Measurements from ENCODE around the gene IREB2. TPM values are rescaled to one million over a fixed set of nuclear protein-coding genes. Genes with fewer than 3 reads are reported as not detected.
A peak's percentile ranks its signal among the peaks of the same experiment; 100 is the strongest.

The IREB2 gene
- total and polyA plus RNA-seq, 2 donors (not counting 1 experiment from before 2014, with no cell fraction given) = 14.7 to 92.1 TPM

DNA sequence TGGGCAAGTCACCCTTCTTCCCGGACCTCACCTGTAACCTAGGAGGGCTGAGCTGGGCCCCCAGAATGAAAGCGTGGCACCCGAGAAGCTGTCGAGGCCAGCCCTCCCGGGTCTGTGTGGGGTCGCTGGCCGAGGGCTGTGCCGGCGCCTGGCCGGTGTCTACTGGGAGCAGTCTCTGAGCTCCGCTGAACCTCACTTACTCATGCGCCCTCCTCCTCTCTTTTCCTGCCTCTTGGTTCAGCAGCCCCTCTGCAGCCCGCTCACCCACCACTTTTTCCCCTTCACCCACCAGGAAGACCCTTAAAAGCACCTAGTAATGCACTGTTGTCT is 69.8 kb downstream of the IREB2 start:
- under 1% methylated on average over 12 of the region's 13 CpGs for WGBS (ENCODE audit: insufficient coverage)
- Histone ChIP-seq H3K79me2 (ENCODE audit: control insufficient read depth, insufficient read depth, low read length) (no peaks in the 10 kb centered on the region), H3K36me3 (replicated peaks in 1 of 2; ENCODE audit: control extremely low read depth in 1 of 2, control insufficient read depth in 1 of 2, extremely low read depth in 1 of 2, insufficient read depth in 2 of 2, low read length in 1 of 2) (no peaks in the 10 kb centered on the region), H3K27me3 (replicated peaks in 1 of 4; ENCODE audit: control extremely low read depth in 1 of 4, control insufficient read depth in 3 of 4, insufficient read depth in 4 of 4, low read length in 3 of 4) (peaks cover 0 to 18% (median 6%) of the 10 kb centered on the region in 4 experiments), H4K20me1 (ENCODE audit: control insufficient read depth, insufficient read depth, low read length, poor library complexity, severe bottlenecking) (no peaks in the 10 kb centered on the region), H3K27ac (ENCODE audit: low read length in 2 of 2) (no peak overlapping the region), H2AFZ (ENCODE audit: insufficient read depth, low read depth, low read length, poor library complexity, severe bottlenecking) (peak overlapping the region; percentile 95), H3K4me2 (replicated peaks; ENCODE audit: low read depth, low read length, poor library complexity, severe bottlenecking) (peak overlapping the region; percentile 91), H3K9me3 (ENCODE audit: control extremely low read depth in 1 of 3, control insufficient read depth in 2 of 3, insufficient read depth in 1 of 3, low read length in 2 of 3) (no peaks in the 10 kb centered on the region), H3K9ac (ENCODE audit: low read length) (peak overlapping the region; percentile 88), H3K4me3 (ENCODE audit: control extremely low read depth in 1 of 5, extremely low read depth in 1 of 5, insufficient read depth in 1 of 5, low read depth in 2 of 5, low read length in 4 of 5) (peak overlapping the region in 4 of 5 experiments; percentile 60 to 96 (median 71)), H3K4me1 (ENCODE audit: control insufficient read depth in 2 of 2, insufficient read depth in 2 of 2, low read length in 2 of 2) (peaks cover 10 to 14% of the 10 kb centered on the region in 2 donors)
- ATAC-seq (ENCODE audit: low read depth) (peak; percentile 32), DNase-seq (no peak)
- ChIA-PET CTCF (no interaction called here), POLR2A (no interaction called here)
- Mint-ChIP-seq H3K9me3 (ENCODE audit: insufficient read depth) (no peaks in the 10 kb centered on the region), H3K27me3 (peaks cover 20% of the 10 kb centered on the region), H3K4me3 (peak overlapping the region; percentile 90), H3K4me1 (peaks cover 16% of the 10 kb centered on the region), H3K27ac (no peak overlapping the region)
- TF ChIP-seq EZH2 (IDR thresholded peaks at IDR 0.05; ENCODE audit: borderline replicate concordance, insufficient read depth, low read depth, low read length, poor library complexity, severe bottlenecking) = no peak
- TF ChIP-seq, protein P1, sequence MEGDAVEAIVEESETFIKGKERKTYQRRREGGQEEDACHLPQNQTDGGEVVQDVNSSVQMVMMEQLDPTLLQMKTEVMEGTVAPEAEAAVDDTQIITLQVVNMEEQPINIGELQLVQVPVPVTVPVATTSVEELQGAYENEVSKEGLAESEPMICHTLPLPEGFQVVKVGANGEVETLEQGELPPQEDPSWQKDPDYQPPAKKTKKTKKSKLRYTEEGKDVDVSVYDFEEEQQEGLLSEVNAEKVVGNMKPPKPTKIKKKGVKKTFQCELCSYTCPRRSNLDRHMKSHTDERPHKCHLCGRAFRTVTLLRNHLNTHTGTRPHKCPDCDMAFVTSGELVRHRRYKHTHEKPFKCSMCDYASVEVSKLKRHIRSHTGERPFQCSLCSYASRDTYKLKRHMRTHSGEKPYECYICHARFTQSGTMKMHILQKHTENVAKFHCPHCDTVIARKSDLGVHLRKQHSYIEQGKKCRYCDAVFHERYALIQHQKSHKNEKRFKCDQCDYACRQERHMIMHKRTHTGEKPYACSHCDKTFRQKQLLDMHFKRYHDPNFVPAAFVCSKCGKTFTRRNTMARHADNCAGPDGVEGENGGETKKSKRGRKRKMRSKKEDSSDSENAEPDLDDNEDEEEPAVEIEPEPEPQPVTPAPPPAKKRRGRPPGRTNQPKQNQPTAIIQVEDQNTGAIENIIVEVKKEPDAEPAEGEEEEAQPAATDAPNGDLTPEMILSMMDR (IDR thresholded peaks at IDR 0.05) = no peak
- intact Hi-C loops (cut with micrococcal nuclease) = loop anchor here (1.0 kb wide), 1 partner anchor 33 kb away; the partner anchor contains the start of gene PSMA4

DNA sequence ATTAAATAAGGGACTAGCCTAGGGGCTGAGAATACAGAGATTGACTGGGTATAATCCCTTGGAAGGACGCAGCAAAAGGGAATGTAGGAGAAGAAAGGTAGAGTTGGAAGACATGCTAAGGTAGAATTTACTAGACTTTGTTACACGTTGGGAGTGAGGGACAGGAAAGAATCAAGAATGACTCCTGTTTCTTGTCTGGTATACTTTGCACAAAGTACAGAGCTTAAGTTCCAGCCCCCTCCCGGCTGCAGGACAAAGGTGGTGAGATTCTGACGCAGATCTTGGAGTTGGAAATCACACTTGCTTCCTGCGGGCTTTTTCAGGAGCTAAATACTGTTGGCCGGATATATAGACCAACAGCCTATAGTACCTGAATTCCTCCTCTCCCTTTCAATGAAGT is 70.3 kb downstream of the IREB2 start:
- Histone ChIP-seq H3K4me3 (ENCODE audit: control extremely low read depth in 1 of 5, extremely low read depth in 1 of 5, insufficient read depth in 1 of 5, low read depth in 2 of 5, low read length in 4 of 5) (peak overlapping the region in 3 of 5 experiments; percentile 70 to 96 (median 72)), H3K9me3 (ENCODE audit: control extremely low read depth in 1 of 3, control insufficient read depth in 2 of 3, insufficient read depth in 1 of 3, low read length in 2 of 3) (no peaks in the 10 kb centered on the region), H3K36me3 (replicated peaks in 1 of 2; ENCODE audit: control extremely low read depth in 1 of 2, control insufficient read depth in 1 of 2, extremely low read depth in 1 of 2, insufficient read depth in 2 of 2, low read length in 1 of 2) (no peaks in the 10 kb centered on the region), H3K27me3 (replicated peaks in 1 of 4; ENCODE audit: control extremely low read depth in 1 of 4, control insufficient read depth in 3 of 4, insufficient read depth in 4 of 4, low read length in 3 of 4) (peaks cover 0 to 18% (median 6%) of the 10 kb centered on the region in 4 experiments), H3K79me2 (ENCODE audit: control insufficient read depth, insufficient read depth, low read length) (no peaks in the 10 kb centered on the region), H2AFZ (ENCODE audit: insufficient read depth, low read depth, low read length, poor library complexity, severe bottlenecking) (peak overlapping the region; percentile 95), H3K4me1 (ENCODE audit: control insufficient read depth in 2 of 2, insufficient read depth in 2 of 2, low read length in 2 of 2) (peaks cover 10 to 14% of the 10 kb centered on the region in 2 donors), H3K9ac (ENCODE audit: low read length) (peak overlapping the region; percentile 88), H3K27ac (ENCODE audit: low read length in 2 of 2) (no peak overlapping the region), H4K20me1 (ENCODE audit: control insufficient read depth, insufficient read depth, low read length, poor library complexity, severe bottlenecking) (no peaks in the 10 kb centered on the region), H3K4me2 (replicated peaks; ENCODE audit: low read depth, low read length, poor library complexity, severe bottlenecking) (peak overlapping the region; percentile 91)
- Mint-ChIP-seq H3K27ac (no peak overlapping the region), H3K4me1 (peaks cover 16% of the 10 kb centered on the region), H3K9me3 (ENCODE audit: insufficient read depth) (no peaks in the 10 kb centered on the region), H3K27me3 (peaks cover 22% of the 10 kb centered on the region), H3K4me3 (peak overlapping the region; percentile 90)
- POLR2A ChIA-PET = no interaction called here
- TF ChIP-seq, protein P1 (IDR thresholded peaks at IDR 0.05) = no peak
- no peak for TF ChIP-seq EZH2 (IDR thresholded peaks at IDR 0.05; ENCODE audit: borderline replicate concordance, insufficient read depth, low read depth, low read length, poor library complexity, severe bottlenecking)
- intact Hi-C loops (cut with micrococcal nuclease) = no loop called here
- 34% methylated on average over 3 of the region's 6 CpGs for WGBS (ENCODE audit: insufficient coverage)
- DNase-seq = no peak
- CTCF ChIA-PET = no interaction called here
- ATAC-seq (ENCODE audit: low read depth) = no peak
